IMR-90 (cell line): Measurements from ENCODE around the gene CDX1. TPM values are rescaled to one million over a fixed set of nuclear protein-coding genes. Genes with fewer than 3 reads are reported as not detected.

Experiments used
- ATAC-seq: fragments of 200-7000 bp; cut with Tn5 transposase; 2 replicates; pipeline ENCODE4 v1.9.1; 2020; ENCODE audit warnings: low read depth, mild to moderate bottlenecking, moderate library complexity
- BruUV-seq: library from RNA; stranded (reverse); fragments of 400-500 nt; replicated peaks from 2 replicates; lab custom pipeline; 2021; lab: Mats Ljungman, UMichigan
- CTCF ChIA-PET: fragments of 300-600 bp; formaldehyde crosslinking; extraction: SDS; loops from one replicate; lab custom pipeline; 2021; ENCODE audit warnings: antibody characterized with exemption; lab: Yijun Ruan, JAX
- POLR2A ChIA-PET: fragments of 300-600 bp; sonication (Branson Sonifier 250); formaldehyde crosslinking; loops from one replicate; lab custom pipeline; 2022; ENCODE audit warnings: antibody characterized with exemption; ENCODE audit not compliant: unreplicated experiment; lab: Charles Lee
- DNase-seq: peaks from one replicate; pipeline ENCODE4 v3.0.0; 2013
- H2AFZ ChIP-seq: replicated peaks from 2 replicates; pipeline ENCODE3; 2013; ENCODE audit warnings: low read length, mild to moderate bottlenecking; ENCODE audit not compliant: poor library complexity
- H2AK5ac ChIP-seq: 2 replicates; pipeline ENCODE4 v1.6.1; 2013; ENCODE audit warnings: low read depth, low read length, inconsistent platforms
- H2AK9ac ChIP-seq: replicated peaks from 2 replicates; pipeline ENCODE3; 2013; ENCODE audit warnings: mild to moderate bottlenecking, low read depth, low read length, moderate library complexity; ENCODE audit not compliant: poor library complexity
- H2BK120ac ChIP-seq: 2 replicates; pipeline ENCODE4 v1.6.1; 2013; ENCODE audit warnings: low read depth, low read length, inconsistent platforms
- H2BK15ac ChIP-seq: 3 replicates; pipeline ENCODE4 v1.6.1; 2013; ENCODE audit warnings: low read depth, low read length, inconsistent platforms
- H2BK20ac ChIP-seq: 2 replicates; pipeline ENCODE4 v1.6.1; 2013; ENCODE audit warnings: low read depth, mild to moderate bottlenecking, inconsistent platforms, low read length, moderate library complexity
- H2BK5ac ChIP-seq: 2 replicates; pipeline ENCODE4 v1.6.1; 2013; ENCODE audit warnings: mild to moderate bottlenecking, low read depth, low read length, inconsistent platforms; ENCODE audit not compliant: poor library complexity, severe bottlenecking
- H3K14ac ChIP-seq: replicated peaks from 2 replicates; pipeline ENCODE4 v1.6.1; 2013; ENCODE audit warnings: low read depth, low read length, inconsistent platforms
- H3K18ac ChIP-seq: 2 replicates; pipeline ENCODE4 v1.6.1; 2013; ENCODE audit warnings: low read depth, low read length, control low read depth
- H3K23ac ChIP-seq: 2 replicates; pipeline ENCODE4 v1.6.1; 2013; ENCODE audit warnings: low read depth, low read length, inconsistent platforms
- H3K27ac ChIP-seq: 2 replicates; pipeline ENCODE4 v1.5.1; 2013; ENCODE audit warnings: mild to moderate bottlenecking, control low read depth, low read length; ENCODE audit not compliant: insufficient read depth
- H3K27me3 ChIP-seq: 2 replicates; pipeline ENCODE4 v1.6.1; 2013; ENCODE audit warnings: low read length; ENCODE audit not compliant: control insufficient read depth, insufficient read depth
- H3K36me3 ChIP-seq: 2 replicates; pipeline ENCODE4 v1.6.1; 2013; ENCODE audit warnings: low read length, mixed read lengths; ENCODE audit not compliant: control insufficient read depth, insufficient read depth
- H3K4ac ChIP-seq: 2 replicates; pipeline ENCODE4 v1.6.1; 2013; ENCODE audit warnings: low read depth, low read length, inconsistent platforms
- H3K4me1 ChIP-seq: 2 replicates; pipeline ENCODE4 v1.6.1; 2013; ENCODE audit warnings: low read length, mixed read lengths; ENCODE audit not compliant: control insufficient read depth, insufficient read depth
- H3K4me2 ChIP-seq: 2 replicates; pipeline ENCODE4 v1.6.1; 2013; ENCODE audit warnings: low read depth, mild to moderate bottlenecking, control low read depth, low read length, moderate library complexity
- H3K4me3 ChIP-seq: 2 replicates; pipeline ENCODE4 v1.5.1; 2013; ENCODE audit warnings: low read depth, mild to moderate bottlenecking, control low read depth, low read length, moderate library complexity; ENCODE audit not compliant: insufficient read depth
- H3K56ac ChIP-seq: 2 replicates; pipeline ENCODE4 v1.6.1; 2013; ENCODE audit warnings: low read length, inconsistent platforms; ENCODE audit not compliant: insufficient read depth; ENCODE audit errors: extremely low read depth
- H3K79me1 ChIP-seq, 2 experiments: 2 replicates each; pipeline ENCODE4 v1.6.1; 2013; ENCODE audit warnings: low read length in 2 of 2, inconsistent platforms in 1 of 2, low read depth in 1 of 2
- H3K9ac ChIP-seq: 2 replicates; pipeline ENCODE4 v1.6.1; 2013; ENCODE audit warnings: low read depth, low read length, control low read depth
- H3K9me1 ChIP-seq: 2 replicates; pipeline ENCODE4 v1.6.1; 2013; ENCODE audit warnings: low read length, inconsistent platforms; ENCODE audit not compliant: insufficient read depth
- H3K9me3 ChIP-seq: 2 replicates; pipeline ENCODE4 v1.6.1; 2013; ENCODE audit warnings: low read length; ENCODE audit not compliant: control insufficient read depth, insufficient read depth
- H4K20me1 ChIP-seq: 2 replicates; pipeline ENCODE4 v1.6.1; 2013; ENCODE audit warnings: low read length, inconsistent platforms; ENCODE audit not compliant: insufficient read depth
- H4K5ac ChIP-seq: 2 replicates; pipeline ENCODE4 v1.6.1; 2013; ENCODE audit warnings: mild to moderate bottlenecking, low read depth, low read length, control low read depth
- H4K8ac ChIP-seq, 2 experiments: 2 replicates each; pipeline ENCODE4 v1.6.1; 2013; ENCODE audit warnings: low read depth in 2 of 2, low read length in 2 of 2, control low read depth in 1 of 2, inconsistent platforms in 1 of 2
- H4K91ac ChIP-seq: 2 replicates; pipeline ENCODE4 v1.6.1; 2013; ENCODE audit warnings: low read depth, low read length, inconsistent platforms; ENCODE audit not compliant: insufficient read depth
- BHLHE40 ChIP-seq: fragments of 150-350 bp; IDR thresholded peaks from 2 replicates; pipeline ENCODE4 v1.6.1; 2016; ENCODE audit warnings: mild to moderate bottlenecking, low read depth, low read length
- CEBPB ChIP-seq: IDR thresholded peaks from 2 replicates; pipeline ENCODE4 v1.6.1; 2012; ENCODE audit warnings: low read depth, low read length, improper control_type of control experiment
- CHD1 ChIP-seq: IDR thresholded peaks from 2 replicates; pipeline ENCODE4 v1.6.1; 2012; ENCODE audit warnings: low read depth, low read length, improper control_type of control experiment
- ELK1 ChIP-seq: fragments of 150-350 bp; IDR thresholded peaks from 2 replicates; pipeline ENCODE4 v1.6.1; 2016; ENCODE audit warnings: low read depth, mild to moderate bottlenecking, low read length, moderate library complexity, borderline replicate concordance
- FOS ChIP-seq: fragments of 150-350 bp; IDR thresholded peaks from 2 replicates; pipeline ENCODE4 v1.6.1; 2016; ENCODE audit warnings: low read depth, low read length
- MAFK ChIP-seq: IDR thresholded peaks from 2 replicates; pipeline ENCODE4 v1.6.1; 2012; ENCODE audit warnings: low read depth, low read length, improper control_type of control experiment
- MAZ ChIP-seq: IDR thresholded peaks from 2 replicates; pipeline ENCODE4 v1.6.1; 2012; ENCODE audit warnings: low read depth, mild to moderate bottlenecking, low read length, improper control_type of control experiment, moderate library complexity, borderline replicate concordance
- MXI1 ChIP-seq: IDR thresholded peaks from 2 replicates; pipeline ENCODE4 v1.6.1; 2012; ENCODE audit warnings: low read depth, mild to moderate bottlenecking, low read length, moderate library complexity, borderline replicate concordance
- NFE2L2 ChIP-seq: fragments of 150-350 bp; IDR thresholded peaks from 2 replicates; pipeline ENCODE4 v1.6.1; 2016; ENCODE audit warnings: low read depth, mild to moderate bottlenecking, low read length
- POLR2A ChIP-seq: IDR thresholded peaks from 2 replicates; pipeline ENCODE4 v1.6.1; 2012; ENCODE audit warnings: mild to moderate bottlenecking, low read depth, low read length
- RAD21 ChIP-seq: IDR thresholded peaks from 2 replicates; pipeline ENCODE4 v1.6.1; 2012; ENCODE audit warnings: low read length, improper control_type of control experiment
- RCOR1 ChIP-seq: IDR thresholded peaks from 2 replicates; pipeline ENCODE4 v1.6.1; 2012; ENCODE audit warnings: mild to moderate bottlenecking, low read length, improper control_type of control experiment; ENCODE audit not compliant: insufficient replicate concordance
- RFX5 ChIP-seq: IDR thresholded peaks from 2 replicates; pipeline ENCODE4 v1.8.0; 2012; ENCODE audit warnings: low read depth, mild to moderate bottlenecking, low read length, moderate library complexity
- SMC3 ChIP-seq: fragments of 150-350 bp; IDR thresholded peaks from 2 replicates; pipeline ENCODE4 v1.6.1; 2016; ENCODE audit warnings: low read depth, mild to moderate bottlenecking, antibody characterized with exemption, low read length, moderate library complexity
- dilution Hi-C: fragments of 300-500 bp; cut with HindIII; formaldehyde crosslinking; loops from one replicate; pipeline ENCODE4 v1.14.3; 2018; ENCODE audit warnings: low sequenced_read_pairs; ENCODE audit not compliant: unreplicated experiment
- in situ Hi-C: fragments of 300-500 bp; cut with MboI; formaldehyde crosslinking; loops from 3 replicates; pipeline ENCODE4 v1.14.3; 2019; ENCODE audit warnings: low sequenced_read_pairs, inconsistent platforms, mixed read lengths
- intact Hi-C: fragments of 100-400 bp; cut with micrococcal nuclease; formaldehyde crosslinking; loops from 2 replicates; pipeline ENCODE4 v1.10.0; 2022
- polyA plus RNA-seq, 3 experiments: library from polyadenylated mRNA; depleted of rRNA; stranded (reverse); fragments of >200 nt; gene quantifications; 2 replicates each; pipeline ENCODE4 v1.2.3, GENCODE V29; 2012; ENCODE audit warnings: low replicate concordance in 1 of 3
- total RNA-seq: library from RNA; depleted of rRNA; stranded (reverse); fragments of >200 nt; gene quantifications from 2 replicates; pipeline ENCODE4 v1.2.3, GENCODE V29; 2012
- TF ChIP-seq, protein P1 (sequence below): conservative IDR thresholded peaks from 2 replicates; pipeline ENCODE4 v1.5.1; 2012; ENCODE audit warnings: mild to moderate bottlenecking, low read depth, low read length, improper control_type of control experiment
- TF ChIP-seq, protein P2 (sequence below): fragments of 150-350 bp; IDR thresholded peaks from 2 replicates; pipeline ENCODE4 v1.6.1; 2017; ENCODE audit warnings: mild to moderate bottlenecking, antibody characterized with exemption, low read length, low read depth

CDX1 gene
- total and polyA plus RNA-seq, 2 of the 4 experiments (the other 2 are of a cell fraction), result 0.18 to 0.24 TPM

DNA sequence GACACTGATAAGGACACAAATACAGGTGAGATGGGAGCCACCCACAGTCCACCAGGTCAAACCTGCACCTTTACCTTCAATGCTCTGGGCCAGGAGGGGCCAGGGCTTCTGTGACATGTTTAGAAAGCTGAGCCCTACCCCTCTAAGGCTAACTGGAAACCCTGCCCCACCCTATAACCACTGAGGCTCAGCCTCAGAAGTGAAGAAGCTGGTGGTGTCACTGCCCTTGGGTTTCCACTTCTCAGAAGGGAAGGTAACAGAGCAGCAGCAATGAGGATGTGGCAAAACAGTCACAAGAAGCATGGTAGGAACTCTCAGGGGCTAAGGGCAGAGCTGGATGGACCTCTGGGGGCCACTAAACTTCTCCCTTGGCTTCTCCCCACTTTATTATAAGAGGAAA, 17.0 kb upstream of the CDX1 start:
- Histone ChIP-seq H4K8ac (peak overlapping the region in 1 of 2 experiments; percentile 22; a peak in 2 of 4 replicates), H3K4me1 (peaks cover 46% of the 10 kb centered on the region), H3K9me3 (no peaks in the 10 kb centered on the region), H4K91ac (no peak overlapping the region), H3K36me3 (peaks cover 58% of the 10 kb centered on the region), H2BK20ac (no peak overlapping the region), H4K5ac (no peak overlapping the region), H2AFZ (peak overlapping the region; percentile 16), H2AK9ac (peak overlapping the region; percentile 48), H3K9me1 (peaks cover 27% of the 10 kb centered on the region), H3K4ac (peak overlapping the region; percentile 2; the same call in 1 of the 2 replicates), H3K79me1 (peaks cover 3 to 80% of the 10 kb centered on the region in 2 experiments), H3K27me3 (no peaks in the 10 kb centered on the region), H3K27ac (no peak overlapping the region), H2BK5ac (peak overlapping the region; percentile 23), H3K18ac (no peak overlapping the region; the same call in 1 of the 2 replicates), H3K4me2 (peak overlapping the region; percentile 16; the same call in 1 of the 2 replicates), H2AK5ac (peak overlapping the region; percentile 25; the same call in 1 of the 2 replicates), H2BK15ac (no peak overlapping the region), H3K9ac (0 out of 2 replicates have a peak overlapping the region, but pooled peaks have one; percentile 20), H3K4me3 (no peak overlapping the region), H2BK120ac (no peak overlapping the region; the same call in 1 of the 2 replicates), H3K23ac (peak overlapping the region; percentile 69; the same call in 1 of the 2 replicates), H3K56ac (no peak overlapping the region), H4K20me1 (peaks cover 56% of the 10 kb centered on the region), H3K14ac (peak overlapping the region; percentile 27; the same call in 1 of the 2 replicates)
- ATAC-seq (no peak), DNase-seq (no peak)
- POLR2A ChIA-PET, result no interaction called here
- BruUV-seq, result no TSS peak
- intact Hi-C loops (no loop called here), in situ Hi-C loops (no loop called here), dilution Hi-C loops (no loop called here)
- TF ChIP-seq FOS (no peak), MXI1 (no peak), NFE2L2 (no peak), RAD21 (no peak), MAZ (no peak), CHD1 (no peak), BHLHE40 (no peak), CEBPB (no peak), RFX5 (no peak), SMC3 (no peak), ELK1 (no peak), RCOR1 (no peak), POLR2A (no peak), MAFK (no peak)
- TF ChIP-seq, protein P1, sequence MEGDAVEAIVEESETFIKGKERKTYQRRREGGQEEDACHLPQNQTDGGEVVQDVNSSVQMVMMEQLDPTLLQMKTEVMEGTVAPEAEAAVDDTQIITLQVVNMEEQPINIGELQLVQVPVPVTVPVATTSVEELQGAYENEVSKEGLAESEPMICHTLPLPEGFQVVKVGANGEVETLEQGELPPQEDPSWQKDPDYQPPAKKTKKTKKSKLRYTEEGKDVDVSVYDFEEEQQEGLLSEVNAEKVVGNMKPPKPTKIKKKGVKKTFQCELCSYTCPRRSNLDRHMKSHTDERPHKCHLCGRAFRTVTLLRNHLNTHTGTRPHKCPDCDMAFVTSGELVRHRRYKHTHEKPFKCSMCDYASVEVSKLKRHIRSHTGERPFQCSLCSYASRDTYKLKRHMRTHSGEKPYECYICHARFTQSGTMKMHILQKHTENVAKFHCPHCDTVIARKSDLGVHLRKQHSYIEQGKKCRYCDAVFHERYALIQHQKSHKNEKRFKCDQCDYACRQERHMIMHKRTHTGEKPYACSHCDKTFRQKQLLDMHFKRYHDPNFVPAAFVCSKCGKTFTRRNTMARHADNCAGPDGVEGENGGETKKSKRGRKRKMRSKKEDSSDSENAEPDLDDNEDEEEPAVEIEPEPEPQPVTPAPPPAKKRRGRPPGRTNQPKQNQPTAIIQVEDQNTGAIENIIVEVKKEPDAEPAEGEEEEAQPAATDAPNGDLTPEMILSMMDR, result no peak
- TF ChIP-seq, protein P2, sequence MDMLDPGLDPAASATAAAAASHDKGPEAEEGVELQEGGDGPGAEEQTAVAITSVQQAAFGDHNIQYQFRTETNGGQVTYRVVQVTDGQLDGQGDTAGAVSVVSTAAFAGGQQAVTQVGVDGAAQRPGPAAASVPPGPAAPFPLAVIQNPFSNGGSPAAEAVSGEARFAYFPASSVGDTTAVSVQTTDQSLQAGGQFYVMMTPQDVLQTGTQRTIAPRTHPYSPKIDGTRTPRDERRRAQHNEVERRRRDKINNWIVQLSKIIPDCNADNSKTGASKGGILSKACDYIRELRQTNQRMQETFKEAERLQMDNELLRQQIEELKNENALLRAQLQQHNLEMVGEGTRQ, result no peak
- CTCF ChIA-PET, result interaction anchor here (1.2 kb wide), 1 partner anchor 159 kb away, joined by 3 read pairs; no protein-coding TSS in a partner anchor
